ENCODE results near the gene PANX1. TPM values are rescaled to one million over a fixed set of nuclear protein-coding genes. Genes with fewer than 3 reads are reported as not detected.

PANX1 gene
- total RNA-seq, 4 donors from 2014 or later, result 16.7 to 77.6 (median 30.4) TPM

DNA sequence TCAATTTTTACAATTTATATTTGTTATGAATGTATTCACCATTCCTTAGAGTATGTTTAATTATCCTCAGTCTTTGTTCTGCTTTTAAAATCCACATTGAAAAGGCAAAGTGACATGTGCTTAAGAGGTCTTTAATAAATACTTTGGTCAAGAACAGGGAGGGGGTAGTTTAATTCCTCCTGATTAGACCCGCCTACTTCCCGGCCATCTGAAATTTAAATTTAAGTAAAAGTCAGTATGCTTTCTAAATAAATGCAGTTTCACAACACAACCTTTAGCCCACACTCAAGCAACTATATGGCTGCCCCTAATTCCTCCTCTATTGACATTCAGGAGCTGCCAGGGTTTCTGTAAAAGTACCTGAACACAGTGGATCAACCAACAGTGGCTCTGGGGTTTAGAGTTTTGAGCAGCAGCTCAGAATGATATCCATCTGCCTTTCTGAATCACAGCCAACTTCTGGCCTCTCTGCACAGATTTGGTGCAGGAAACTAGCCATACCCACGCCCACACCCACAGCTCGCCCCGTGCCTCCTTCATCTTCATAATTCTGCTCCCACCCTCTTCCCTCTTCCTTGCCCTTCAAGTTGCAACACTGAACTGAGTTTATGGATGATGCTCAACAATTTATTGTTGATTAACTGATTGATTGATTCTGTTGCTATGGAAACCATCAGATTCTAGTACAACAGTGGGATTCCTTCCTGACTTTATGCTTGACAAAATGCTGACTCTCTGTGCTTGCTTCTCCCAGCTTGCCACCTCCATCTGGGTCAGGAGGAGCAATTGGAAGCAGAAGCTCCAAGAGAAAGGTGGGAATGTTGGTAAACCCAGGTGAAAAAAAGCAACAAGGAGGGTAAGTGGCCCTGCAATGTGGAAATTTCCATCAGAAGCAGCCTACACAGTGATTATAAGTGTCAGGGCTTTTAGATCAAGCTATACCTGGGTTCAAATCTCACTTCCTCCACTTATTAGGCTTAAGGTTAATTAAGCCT lies 70.8 kb downstream of the PANX1 start:
- DNase-seq (ENCODE audit: low spot score), result no peak
- no peak for ATAC-seq (ENCODE audit: low FRiP score)
- no peak for TF ChIP-seq CTCF (IDR thresholded peaks at IDR 0.05)

- DNase-seq (ENCODE audit: low spot score), result no peak
- no peak for TF ChIP-seq CTCF (IDR thresholded peaks at IDR 0.05)
- no peak for ATAC-seq (ENCODE audit: low FRiP score)
These were observed 72.4 kb downstream of the PANX1 start for GRCh38 chr11:94201004-94201465.

GRCh38 chr11:94203070-94203469 lies 74.4 kb downstream of the PANX1 start:
- ATAC-seq (ENCODE audit: low FRiP score), result no peak
- TF ChIP-seq CTCF (IDR thresholded peaks at IDR 0.05), result no peak

DNA sequence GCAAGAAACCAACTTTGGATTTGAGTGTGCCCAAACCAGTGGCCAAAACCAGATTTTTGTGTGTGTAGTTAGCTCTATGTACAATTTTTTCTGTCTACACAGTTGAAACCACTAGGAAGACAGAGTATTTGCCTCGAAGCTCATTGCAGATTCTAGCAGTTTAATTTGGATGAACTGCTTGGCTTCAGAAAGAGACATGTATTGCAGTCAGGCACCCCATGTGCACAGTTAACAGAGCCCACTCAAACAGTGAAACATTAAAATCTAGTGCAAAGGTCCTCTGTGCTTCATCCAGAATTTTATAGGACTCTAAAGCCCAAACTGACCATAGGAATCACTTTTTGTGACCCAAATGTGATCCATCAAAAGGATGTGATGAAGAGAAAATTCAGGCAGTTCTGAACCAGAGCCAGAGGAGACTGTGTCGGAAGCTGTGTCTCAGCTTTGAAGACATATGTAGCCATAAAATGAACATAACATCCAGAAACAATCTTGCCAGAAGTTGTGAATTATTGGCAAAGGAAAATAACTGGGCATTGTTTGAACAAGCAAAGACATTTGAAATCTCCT lies 82.7 kb downstream of the PANX1 start:
- DNase-seq (ENCODE audit: low spot score), result no peak
- TF ChIP-seq CTCF (IDR thresholded peaks at IDR 0.05), result no peak
- ATAC-seq (ENCODE audit: low FRiP score), result no peak

More at GRCh38 chr11:94203070-94203469, 74.4 kb downstream of the PANX1 start:
- DNase-seq (ENCODE audit: low spot score), result no peak

DNA sequence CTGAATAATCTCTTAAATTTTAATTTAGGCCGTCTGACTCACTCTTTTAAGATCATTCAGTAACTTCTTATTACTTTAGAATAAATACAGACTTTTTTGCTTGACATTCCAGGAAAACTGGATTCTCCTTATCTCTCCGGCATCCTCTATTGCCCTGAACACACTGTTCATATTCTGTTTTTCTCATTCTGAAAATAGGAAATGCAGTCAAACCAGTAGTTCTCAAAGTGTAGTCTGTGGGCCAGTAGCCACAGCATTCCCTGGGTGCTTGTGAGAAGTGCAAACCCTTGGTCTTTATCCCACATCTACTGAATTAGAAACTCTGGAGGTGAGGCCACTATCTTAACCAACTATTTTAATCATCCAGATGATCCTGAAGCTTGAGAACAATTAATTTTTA lies 84.3 kb downstream of the PANX1 start:
- ATAC-seq (ENCODE audit: low FRiP score), result no peak
- DNase-seq (ENCODE audit: low spot score), result no peak
- no peak for TF ChIP-seq CTCF (IDR thresholded peaks at IDR 0.05)

DNA sequence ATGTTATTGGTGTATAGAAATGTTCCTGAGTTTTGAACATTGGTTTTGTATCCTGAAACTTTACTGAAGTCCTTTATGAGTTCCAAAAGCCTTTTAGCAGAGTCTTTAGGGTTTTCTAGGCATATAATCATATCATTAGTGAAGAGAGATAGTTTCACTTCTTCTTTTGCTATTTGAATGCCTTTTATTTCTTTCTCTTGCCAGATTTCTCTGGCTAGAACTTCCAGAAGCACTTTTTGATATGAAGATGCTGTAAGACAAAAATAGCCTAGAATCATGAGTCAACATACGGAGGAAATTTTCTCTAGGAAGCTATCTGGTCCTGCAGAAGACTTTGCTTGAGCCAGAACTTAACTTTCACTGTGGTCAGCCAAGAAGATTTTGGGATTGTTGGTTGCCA lies 89.1 kb downstream of the PANX1 start:
- DNase-seq (ENCODE audit: low spot score), result no peak

More for the DNA sequence above, 89.1 kb downstream of the PANX1 start:
- ATAC-seq (ENCODE audit: low FRiP score), result no peak
- no peak for TF ChIP-seq CTCF (IDR thresholded peaks at IDR 0.05)

Measured in omental fat pad (tissue), 4 donors.